CD4-positive, alpha-beta T cell treated with Interleukin-6 for 4 hours (primary cell): ENCODE measurements around the gene MYL10.

Source experiments
- DNase-seq: peaks from one replicate; pipeline ENCODE4 v3.0.0-alpha.2; 2020; ENCODE audit warnings: mixed read lengths

Gene MYL10

GRCh38 chr7:101629171-101629570 is at the start of gene MYL10:
Gene MYL10, minus strand, starts transcription at chr7:101629296. Its CDS starts 178 bp downstream, at chr7:101629118.
- no peak for DNase-seq

- DNase-seq, result no peak
These were observed 49.6 kb upstream of the MYL10 start for GRCh38 chr7:101678658-101679057.

- DNase-seq, result no peak
These were observed 48.8 kb upstream of the MYL10 start for GRCh38 chr7:101677797-101678479.

GRCh38 chr7:101677391-101677790 is 48.3 kb upstream of the MYL10 start:
- DNase-seq, result no peak

GRCh38 chr7:101676956-101677355 is 47.9 kb upstream of the MYL10 start:
- no peak for DNase-seq

- no peak for DNase-seq
These were observed 47.0 kb upstream of the MYL10 start for GRCh38 chr7:101676062-101676598.

- no peak for DNase-seq
These were observed 45.3 kb upstream of the MYL10 start for GRCh38 chr7:101674439-101674838.

- DNase-seq, result no peak
These were observed 44.9 kb upstream of the MYL10 start for GRCh38 chr7:101673951-101674350.

GRCh38 chr7:101673315-101673714 is 44.2 kb upstream of the MYL10 start:
- DNase-seq, result no peak

- DNase-seq, result no peak
These were observed 42.6 kb upstream of the MYL10 start for GRCh38 chr7:101671371-101672356.

GRCh38 chr7:101669307-101669706 is 40.2 kb upstream of the MYL10 start:
- no peak for DNase-seq

GRCh38 chr7:101668726-101669125 is 39.6 kb upstream of the MYL10 start:
- DNase-seq, result no peak

- no peak for DNase-seq
These were observed 38.8 kb upstream of the MYL10 start for GRCh38 chr7:101667920-101668319.

GRCh38 chr7:101667399-101667798 is 38.3 kb upstream of the MYL10 start:
- no peak for DNase-seq

- DNase-seq, result no peak
These were observed 37.6 kb upstream of the MYL10 start for GRCh38 chr7:101666741-101667140.

- no peak for DNase-seq
These were observed 37.2 kb upstream of the MYL10 start for GRCh38 chr7:101666293-101666692.

GRCh38 chr7:101664893-101665471 is 35.9 kb upstream of the MYL10 start:
- DNase-seq, result no peak

- DNase-seq, result no peak
These were observed 35.3 kb upstream of the MYL10 start for GRCh38 chr7:101664436-101664835.

GRCh38 chr7:101663747-101664146 is 34.7 kb upstream of the MYL10 start:
- DNase-seq, result no peak

- no peak for DNase-seq
These were observed 33.4 kb upstream of the MYL10 start for GRCh38 chr7:101662447-101662998.

GRCh38 chr7:101659706-101660105 is 30.6 kb upstream of the MYL10 start:
- no peak for DNase-seq

- DNase-seq, result no peak
These were observed 28.1 kb upstream of the MYL10 start for GRCh38 chr7:101657171-101657570.

GRCh38 chr7:101651112-101651511 is 22.0 kb upstream of the MYL10 start:
- DNase-seq, result no peak
